Measurements from ENCODE around the gene MISP. TPM values are rescaled to one million over a fixed set of nuclear protein-coding genes. Genes with fewer than 3 reads are reported as not detected.

MISP gene
- total RNA-seq, 1 donor from 2014 or later, result not detected

DNA sequence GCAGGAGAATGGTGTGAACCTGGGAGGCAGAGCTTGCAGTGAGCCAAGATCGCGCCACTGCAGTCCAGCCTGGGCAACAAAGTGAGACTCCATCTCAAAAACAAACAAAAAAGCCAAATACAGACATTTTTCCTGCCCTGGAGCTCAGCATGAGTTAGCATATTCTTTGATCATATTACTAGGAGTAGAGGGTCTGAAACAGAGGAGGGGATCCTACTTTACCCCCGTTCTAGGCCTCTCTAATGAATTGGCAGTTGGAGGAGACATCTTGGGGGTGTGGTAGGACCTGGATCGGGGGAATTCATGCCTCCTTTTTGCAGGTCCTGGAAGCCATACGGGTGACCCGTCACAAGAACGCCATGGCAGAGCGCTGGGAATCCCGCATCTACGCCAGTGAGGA lies 12.3 kb downstream of the MISP start:
- Mint-ChIP-seq H3K27ac (no peak overlapping the region), H3K4me3 (no peak overlapping the region), H3K36me3 (ENCODE audit: low read depth) (peaks cover 3% of the 10 kb centered on the region), H3K27me3 (no peaks in the 10 kb centered on the region), H3K4me1 (no peaks in the 10 kb centered on the region), H3K9me3 (peaks cover 4% of the 10 kb centered on the region)
- DNase-seq, result no peak
- intact Hi-C loops (cut with micrococcal nuclease), result no loop called here

DNA sequence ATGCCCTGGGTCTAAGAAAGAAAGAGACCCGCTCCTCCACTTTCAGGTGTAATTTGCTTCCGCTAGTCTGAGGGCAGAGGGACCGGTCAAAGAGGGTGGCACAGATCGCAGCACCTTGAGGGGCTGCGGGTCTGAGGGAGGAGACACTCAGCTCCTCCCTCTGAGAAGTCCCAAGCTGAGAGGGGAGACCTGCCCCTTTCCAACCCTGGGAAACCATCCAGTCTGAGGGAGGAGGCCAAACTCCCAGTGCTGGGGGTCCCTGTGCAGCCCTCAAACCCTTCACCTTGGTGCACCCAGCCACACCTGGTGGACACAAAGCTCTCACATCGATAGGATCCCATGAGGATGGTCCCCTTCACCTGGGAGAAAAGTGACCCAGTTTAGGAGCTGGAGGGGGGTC lies 13.0 kb downstream of the MISP start:
- H3K27ac Mint-ChIP-seq, result no peak overlapping the region
- no peaks in the 10 kb centered on the region for H3K4me1 Mint-ChIP-seq

GRCh38 chr19:764301-764700 lies 13.4 kb downstream of the MISP start:
- H3K4me1 Mint-ChIP-seq, result no peaks in the 10 kb centered on the region
- H3K27ac Mint-ChIP-seq, result no peak overlapping the region
- peaks cover 4% of the 10 kb centered on the region for H3K9me3 Mint-ChIP-seq
- H3K4me3 Mint-ChIP-seq, result no peak overlapping the region
- peaks cover 3% of the 10 kb centered on the region for H3K36me3 Mint-ChIP-seq (ENCODE audit: low read depth)
- H3K27me3 Mint-ChIP-seq, result no peaks in the 10 kb centered on the region
- no peak for DNase-seq
- intact Hi-C loops (cut with micrococcal nuclease), result no loop called here

More for the DNA sequence above, 13.0 kb downstream of the MISP start:
- no peak for DNase-seq
- Mint-ChIP-seq H3K36me3 (ENCODE audit: low read depth) (peaks cover 3% of the 10 kb centered on the region), H3K4me3 (no peak overlapping the region), H3K9me3 (peaks cover 4% of the 10 kb centered on the region), H3K27me3 (no peaks in the 10 kb centered on the region)
- intact Hi-C loops (cut with micrococcal nuclease), result no loop called here

GRCh38 chr19:765179-765738 lies 14.3 kb downstream of the MISP start:
- intact Hi-C loops (cut with micrococcal nuclease), result no loop called here
- H3K4me1 Mint-ChIP-seq, result peaks cover under 1% of the 10 kb centered on the region
- no peak overlapping the region for H3K27ac Mint-ChIP-seq
- no peaks in the 10 kb centered on the region for H3K9me3 Mint-ChIP-seq
- no peaks in the 10 kb centered on the region for H3K36me3 Mint-ChIP-seq (ENCODE audit: low read depth)
- peaks cover under 1% of the 10 kb centered on the region for H3K27me3 Mint-ChIP-seq
- no peak overlapping the region for H3K4me3 Mint-ChIP-seq
- DNase-seq, result no peak

GRCh38 chr19:768424-768823 lies 17.5 kb downstream of the MISP start:
- H3K4me1 Mint-ChIP-seq, result peaks cover 3% of the 10 kb centered on the region
- no peaks in the 10 kb centered on the region for H3K36me3 Mint-ChIP-seq (ENCODE audit: low read depth)
- H3K9me3 Mint-ChIP-seq, result no peaks in the 10 kb centered on the region
- H3K27me3 Mint-ChIP-seq, result peaks cover 4% of the 10 kb centered on the region
- intact Hi-C loops (cut with micrococcal nuclease), result no loop called here
- H3K27ac Mint-ChIP-seq, result no peak overlapping the region
- no peak for DNase-seq
- no peak overlapping the region for H3K4me3 Mint-ChIP-seq

DNA sequence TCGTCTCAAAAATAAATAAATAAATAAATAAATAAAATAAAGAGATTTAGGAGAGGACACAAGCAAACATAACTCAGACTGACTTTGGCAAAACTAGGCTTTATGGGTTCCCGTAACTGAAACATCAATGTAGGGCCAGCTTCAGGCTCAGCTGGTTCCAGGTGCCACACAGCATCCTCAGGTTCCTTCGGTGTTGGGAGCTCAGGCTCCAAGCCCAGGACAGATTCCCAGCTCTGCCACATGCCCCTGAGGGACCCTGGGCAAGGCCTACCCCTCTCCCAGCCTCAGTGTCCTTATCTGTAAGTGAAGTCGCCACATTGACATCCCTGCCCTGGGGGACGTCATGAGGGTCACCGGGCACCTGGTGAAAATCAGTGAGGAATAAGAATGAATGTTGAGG lies 18.7 kb downstream of the MISP start:
- no peak for DNase-seq
- peaks cover 4% of the 10 kb centered on the region for H3K27me3 Mint-ChIP-seq
- H3K9me3 Mint-ChIP-seq, result no peaks in the 10 kb centered on the region
- H3K4me3 Mint-ChIP-seq, result no peak overlapping the region
- H3K36me3 Mint-ChIP-seq (ENCODE audit: low read depth), result no peaks in the 10 kb centered on the region
- H3K4me1 Mint-ChIP-seq, result peaks cover 3% of the 10 kb centered on the region
- H3K27ac Mint-ChIP-seq, result no peak overlapping the region
- intact Hi-C loops (cut with micrococcal nuclease), result loop anchor here (1.0 to 10.0 kb wide), 4 partner anchors 27 to 232 kb away; partner anchors contain the start of genes AZU1, PLPPR3 and PTBP1

DNA sequence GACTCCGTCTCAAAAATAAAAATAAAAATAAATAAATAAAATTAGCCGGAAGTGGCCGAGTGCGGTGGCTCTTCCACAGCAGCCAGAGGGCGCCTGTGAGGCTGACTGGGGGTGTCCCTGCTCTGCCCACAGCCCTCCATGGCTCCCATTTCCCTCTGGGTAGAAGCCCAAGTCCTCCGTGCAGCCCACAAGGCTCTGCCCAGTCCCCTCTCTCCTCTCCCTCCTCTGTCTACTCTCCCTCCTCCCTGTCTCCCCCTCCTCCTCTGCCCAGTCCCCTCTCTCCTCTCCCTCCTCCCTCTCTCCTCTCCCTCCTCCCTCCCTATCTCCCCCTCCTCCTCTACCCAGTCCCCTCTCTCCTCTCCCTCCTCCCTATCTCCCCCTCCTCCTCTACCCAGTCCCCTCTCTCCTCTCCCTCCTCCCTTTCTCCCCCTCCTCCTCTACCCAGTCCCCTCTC lies 20.4 kb downstream of the MISP start:
- peaks cover 4% of the 10 kb centered on the region for H3K27me3 Mint-ChIP-seq
- intact Hi-C loops (cut with micrococcal nuclease), result loop anchor here (2.0 to 10.0 kb wide), 2 partner anchors 25 to 53 kb away; partner anchors contain the start of genes AZU1, PLPPR3 and PTBP1
- no peaks in the 10 kb centered on the region for H3K36me3 Mint-ChIP-seq (ENCODE audit: low read depth)
- peaks cover 3% of the 10 kb centered on the region for H3K4me1 Mint-ChIP-seq
- no peak overlapping the region for H3K4me3 Mint-ChIP-seq
- H3K27ac Mint-ChIP-seq, result no peak overlapping the region
- peak; percentile 70 for DNase-seq
- H3K9me3 Mint-ChIP-seq, result no peaks in the 10 kb centered on the region

GRCh38 chr19:772063-772462 lies 21.2 kb downstream of the MISP start:
- Mint-ChIP-seq H3K4me1 (peaks cover 3% of the 10 kb centered on the region), H3K9me3 (no peaks in the 10 kb centered on the region), H3K27ac (no peak overlapping the region), H3K4me3 (no peak overlapping the region), H3K27me3 (peaks cover 4% of the 10 kb centered on the region), H3K36me3 (ENCODE audit: low read depth) (no peaks in the 10 kb centered on the region)
- intact Hi-C loops (cut with micrococcal nuclease), result loop anchor here (10.0 kb wide), 1 partner anchor 53 kb away; the partner anchor contains the start of genes AZU1 and PLPPR3
- DNase-seq, result no peak

DNA sequence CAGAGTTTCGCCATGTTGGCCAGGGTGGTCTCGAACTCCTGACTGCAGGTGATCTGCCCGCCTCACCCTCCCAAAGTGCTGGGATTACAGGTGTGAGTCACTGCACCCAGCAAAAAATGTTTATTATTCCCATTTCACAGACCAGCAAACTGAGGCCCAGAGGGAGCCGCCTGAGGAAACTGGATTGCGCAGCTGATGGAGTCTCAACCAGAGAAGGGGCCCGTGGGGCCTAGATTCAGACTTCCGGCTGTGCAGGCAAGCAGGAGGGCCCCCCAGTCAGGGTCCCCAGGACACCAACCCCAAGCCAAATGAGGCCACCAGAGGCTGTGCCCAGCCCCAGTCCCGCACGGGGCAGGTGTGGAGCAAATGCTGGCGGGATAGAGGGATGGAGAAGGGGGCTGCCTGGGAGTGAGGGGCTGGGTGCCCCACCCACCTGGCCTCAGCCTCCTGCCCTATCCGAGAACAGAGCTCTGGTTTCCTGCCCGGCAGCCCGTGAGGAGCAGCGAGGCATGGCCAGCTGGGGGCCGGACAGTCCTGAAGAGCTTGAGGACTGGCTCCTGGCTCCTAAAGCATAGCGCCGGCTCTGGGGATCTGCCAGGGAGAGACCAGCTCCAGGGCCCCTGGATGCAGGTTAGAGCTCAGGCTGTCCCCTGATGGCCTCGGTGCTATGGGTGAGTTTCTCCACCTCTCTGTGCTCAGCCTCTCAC lies 22.0 kb downstream of the MISP start:
- no peak for DNase-seq
- intact Hi-C loops (cut with micrococcal nuclease), result loop anchor here (10.0 kb wide), 1 partner anchor 52 kb away; the partner anchor contains the start of genes AZU1 and PLPPR3
- H3K9me3 Mint-ChIP-seq, result no peaks in the 10 kb centered on the region
- H3K27ac Mint-ChIP-seq, result no peak overlapping the region
- peaks cover 3% of the 10 kb centered on the region for H3K4me1 Mint-ChIP-seq
- H3K36me3 Mint-ChIP-seq (ENCODE audit: low read depth), result no peaks in the 10 kb centered on the region
- no peak overlapping the region for H3K4me3 Mint-ChIP-seq
- peaks cover 4% of the 10 kb centered on the region for H3K27me3 Mint-ChIP-seq

- intact Hi-C loops (cut with micrococcal nuclease), result loop anchor here (10.0 kb wide), 1 partner anchor 48 kb away; the partner anchor contains the start of genes AZU1 and PLPPR3
- H3K9me3 Mint-ChIP-seq, result no peaks in the 10 kb centered on the region
- no peaks in the 10 kb centered on the region for H3K4me1 Mint-ChIP-seq
These were observed 25.6 kb downstream of the MISP start for GRCh38 chr19:776549-776948.

DNA sequence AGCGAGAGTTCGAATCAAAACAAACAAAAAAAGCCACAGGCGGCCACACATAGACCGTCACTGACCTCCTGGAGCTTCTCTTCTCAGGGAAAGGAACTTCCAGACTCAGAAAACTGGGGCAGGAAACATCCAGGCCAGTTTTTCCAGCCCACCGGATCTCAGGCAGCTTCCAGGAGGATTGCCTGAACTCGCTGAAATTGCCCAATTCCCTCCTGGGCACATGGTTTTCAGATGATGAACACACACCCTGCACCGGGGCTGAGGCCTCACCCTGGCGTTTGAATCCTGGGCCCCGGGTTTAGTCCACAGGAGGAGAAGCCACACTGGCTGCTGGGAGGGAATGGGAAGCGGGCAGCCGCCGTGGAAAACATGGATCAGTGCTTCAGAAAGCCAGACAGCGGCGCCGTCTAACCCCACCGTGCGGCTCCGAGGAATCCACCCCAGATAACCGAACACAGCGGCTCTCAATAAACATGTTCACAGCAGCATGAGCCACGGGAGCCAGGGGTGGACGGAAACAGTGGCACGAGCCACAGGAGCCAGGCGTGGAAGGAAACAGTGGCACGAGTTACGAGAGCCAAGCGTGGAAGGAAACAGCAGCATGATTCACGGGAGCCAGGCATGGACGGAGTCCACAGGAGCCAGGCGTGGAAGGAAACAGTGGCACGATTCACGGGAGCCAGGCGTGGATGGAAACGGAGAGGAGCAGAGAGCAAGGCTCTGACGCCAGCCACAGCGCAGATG lies 28.2 kb downstream of the MISP start:
- no peaks in the 10 kb centered on the region for H3K36me3 Mint-ChIP-seq (ENCODE audit: low read depth)

More at GRCh38 chr19:776549-776948, 25.6 kb downstream of the MISP start:
- Mint-ChIP-seq H3K27ac (no peak overlapping the region), H3K4me3 (no peak overlapping the region), H3K36me3 (ENCODE audit: low read depth) (no peaks in the 10 kb centered on the region), H3K27me3 (peaks cover 2% of the 10 kb centered on the region)
- DNase-seq, result no peak

GRCh38 chr19:780935-781334 lies 30.0 kb downstream of the MISP start:
- H3K4me1 Mint-ChIP-seq, result no peaks in the 10 kb centered on the region

More for the DNA sequence above, 28.2 kb downstream of the MISP start:
- no peaks in the 10 kb centered on the region for H3K4me1 Mint-ChIP-seq
- no peaks in the 10 kb centered on the region for H3K27me3 Mint-ChIP-seq
- no peak for DNase-seq
- H3K9me3 Mint-ChIP-seq, result no peaks in the 10 kb centered on the region
- no peak overlapping the region for H3K27ac Mint-ChIP-seq
- intact Hi-C loops (cut with micrococcal nuclease), result loop anchor here (10.0 kb wide), 1 partner anchor 46 kb away; the partner anchor contains the start of genes AZU1 and PLPPR3
- no peak overlapping the region for H3K4me3 Mint-ChIP-seq

GRCh38 chr19:781800-782184 lies 30.9 kb downstream of the MISP start:
- Mint-ChIP-seq H3K27me3 (no peaks in the 10 kb centered on the region), H3K9me3 (no peaks in the 10 kb centered on the region), H3K4me3 (no peak overlapping the region), H3K27ac (no peak overlapping the region), H3K36me3 (ENCODE audit: low read depth) (no peaks in the 10 kb centered on the region), H3K4me1 (no peaks in the 10 kb centered on the region)
- intact Hi-C loops (cut with micrococcal nuclease), result no loop called here
- DNase-seq, result no peak

More at GRCh38 chr19:780935-781334, 30.0 kb downstream of the MISP start:
- H3K27ac Mint-ChIP-seq, result no peak overlapping the region
- no peaks in the 10 kb centered on the region for H3K36me3 Mint-ChIP-seq (ENCODE audit: low read depth)
- no peak overlapping the region for H3K4me3 Mint-ChIP-seq
- H3K27me3 Mint-ChIP-seq, result no peaks in the 10 kb centered on the region
- DNase-seq, result no peak
- H3K9me3 Mint-ChIP-seq, result no peaks in the 10 kb centered on the region
- intact Hi-C loops (cut with micrococcal nuclease), result no loop called here
